Measurements from ENCODE around the gene KLHL35.

DNA sequence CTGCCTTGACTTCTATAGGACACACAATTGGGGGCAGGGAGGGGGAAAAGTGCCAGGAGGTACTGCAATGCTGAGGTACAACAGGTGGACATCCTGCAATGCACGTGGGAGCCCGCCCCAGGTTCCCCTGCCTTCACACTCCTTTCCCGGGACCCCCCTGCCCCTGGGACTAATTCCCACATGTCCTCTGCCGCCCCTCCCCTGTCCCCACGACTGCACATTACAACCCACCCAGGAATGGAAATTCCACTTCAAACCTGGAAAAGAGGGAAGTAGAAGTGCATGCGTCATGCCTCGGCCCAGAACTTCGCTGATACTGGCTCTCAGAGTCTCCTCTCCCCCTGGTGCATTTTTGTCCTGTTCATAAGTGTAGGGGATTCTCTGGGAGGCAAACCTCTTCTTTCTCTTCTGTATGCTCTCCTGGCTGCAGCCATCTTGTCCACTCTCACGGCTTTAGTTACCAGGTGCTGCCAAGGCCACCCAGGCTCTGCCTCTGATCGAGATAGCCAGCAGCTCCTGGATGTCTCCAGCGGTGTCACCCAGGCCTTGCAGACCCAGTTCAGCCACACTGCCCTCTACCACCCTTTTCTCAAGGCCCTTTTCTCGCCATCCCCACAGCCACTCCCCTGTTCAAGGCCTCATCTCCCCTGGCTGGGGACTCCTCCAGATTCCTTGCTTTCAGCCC is 49.1 kb upstream of the KLHL35 start:
- no peak for TF ChIP-seq EP300 (IDR thresholded peaks at IDR 0.05)
- TF ChIP-seq, protein P1, sequence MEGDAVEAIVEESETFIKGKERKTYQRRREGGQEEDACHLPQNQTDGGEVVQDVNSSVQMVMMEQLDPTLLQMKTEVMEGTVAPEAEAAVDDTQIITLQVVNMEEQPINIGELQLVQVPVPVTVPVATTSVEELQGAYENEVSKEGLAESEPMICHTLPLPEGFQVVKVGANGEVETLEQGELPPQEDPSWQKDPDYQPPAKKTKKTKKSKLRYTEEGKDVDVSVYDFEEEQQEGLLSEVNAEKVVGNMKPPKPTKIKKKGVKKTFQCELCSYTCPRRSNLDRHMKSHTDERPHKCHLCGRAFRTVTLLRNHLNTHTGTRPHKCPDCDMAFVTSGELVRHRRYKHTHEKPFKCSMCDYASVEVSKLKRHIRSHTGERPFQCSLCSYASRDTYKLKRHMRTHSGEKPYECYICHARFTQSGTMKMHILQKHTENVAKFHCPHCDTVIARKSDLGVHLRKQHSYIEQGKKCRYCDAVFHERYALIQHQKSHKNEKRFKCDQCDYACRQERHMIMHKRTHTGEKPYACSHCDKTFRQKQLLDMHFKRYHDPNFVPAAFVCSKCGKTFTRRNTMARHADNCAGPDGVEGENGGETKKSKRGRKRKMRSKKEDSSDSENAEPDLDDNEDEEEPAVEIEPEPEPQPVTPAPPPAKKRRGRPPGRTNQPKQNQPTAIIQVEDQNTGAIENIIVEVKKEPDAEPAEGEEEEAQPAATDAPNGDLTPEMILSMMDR (IDR thresholded peaks at IDR 0.05) = no peak
